ENCODE measurements around the gene POLR3H.

- TF ChIP-seq CTCF (conservative IDR thresholded peaks at IDR 0.05; ENCODE audit: low read depth, low read length), result no peak
- no peak for TF ChIP-seq EZH2 (IDR thresholded peaks at IDR 0.05; ENCODE audit: borderline replicate concordance, low read depth, low read length, poor library complexity, severe bottlenecking)
Measured at GRCh38 chr22:41524251-41524661, 20.0 kb downstream of the POLR3H start.

Measured in A673 (cell line).